22Rv1 (cell line): ENCODE measurements around the gene LSP1.

ENCODE experiments used
- ZFX ChIP-seq: fragments of 450-650 bp; IDR thresholded peaks from 2 replicates; pipeline ENCODE4 v1.6.1; 2017; ENCODE audit warnings: antibody characterized with exemption, borderline replicate concordance
- TF ChIP-seq, protein P1 (sequence below): fragments of 450-650 bp; IDR thresholded peaks from 2 replicates; pipeline ENCODE4 v1.5.1; 2017; ENCODE audit warnings: mild to moderate bottlenecking

DNA sequence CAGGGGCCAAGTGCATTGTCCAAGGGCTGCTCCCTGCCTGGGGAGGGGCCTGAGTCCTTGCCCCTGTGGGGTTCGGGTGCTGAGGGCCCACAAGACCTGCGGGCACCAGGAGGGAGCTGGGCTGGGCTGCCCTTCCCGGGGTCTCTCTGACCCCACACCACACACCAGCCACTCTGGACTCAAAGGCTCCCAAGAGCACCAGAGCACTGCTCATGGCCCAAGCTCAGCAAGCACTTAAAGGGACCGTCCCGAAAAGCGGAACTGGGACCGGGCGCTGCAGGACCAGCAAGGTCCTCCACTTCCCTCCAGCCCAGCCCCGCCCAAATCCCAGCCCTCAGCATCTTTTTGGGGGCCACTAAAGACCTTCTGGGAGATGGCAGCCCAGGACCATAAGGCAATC, 5.3 kb downstream of the LSP1 start:
- TF ChIP-seq, protein P1, sequence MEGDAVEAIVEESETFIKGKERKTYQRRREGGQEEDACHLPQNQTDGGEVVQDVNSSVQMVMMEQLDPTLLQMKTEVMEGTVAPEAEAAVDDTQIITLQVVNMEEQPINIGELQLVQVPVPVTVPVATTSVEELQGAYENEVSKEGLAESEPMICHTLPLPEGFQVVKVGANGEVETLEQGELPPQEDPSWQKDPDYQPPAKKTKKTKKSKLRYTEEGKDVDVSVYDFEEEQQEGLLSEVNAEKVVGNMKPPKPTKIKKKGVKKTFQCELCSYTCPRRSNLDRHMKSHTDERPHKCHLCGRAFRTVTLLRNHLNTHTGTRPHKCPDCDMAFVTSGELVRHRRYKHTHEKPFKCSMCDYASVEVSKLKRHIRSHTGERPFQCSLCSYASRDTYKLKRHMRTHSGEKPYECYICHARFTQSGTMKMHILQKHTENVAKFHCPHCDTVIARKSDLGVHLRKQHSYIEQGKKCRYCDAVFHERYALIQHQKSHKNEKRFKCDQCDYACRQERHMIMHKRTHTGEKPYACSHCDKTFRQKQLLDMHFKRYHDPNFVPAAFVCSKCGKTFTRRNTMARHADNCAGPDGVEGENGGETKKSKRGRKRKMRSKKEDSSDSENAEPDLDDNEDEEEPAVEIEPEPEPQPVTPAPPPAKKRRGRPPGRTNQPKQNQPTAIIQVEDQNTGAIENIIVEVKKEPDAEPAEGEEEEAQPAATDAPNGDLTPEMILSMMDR: no peak
- no peak for TF ChIP-seq ZFX
